Spinal cord (tissue), 10 donors: ENCODE measurements around the gene BPIFB6. TPM values are rescaled to one million over a fixed set of nuclear protein-coding genes. Genes with fewer than 3 reads are reported as not detected.

Experiments used
- DNase-seq, 6 donors: peaks; one replicate each; pipeline versions ENCODE4 v3.0.0 to v3.0.0-alpha.2; 2013 to 2015; ENCODE audit warnings: low spot score in 6 of 6, low read depth in 4 of 6
- H3K27ac ChIP-seq: one replicate; pipeline ENCODE4 v1.5.1; 2013; ENCODE audit warnings: low read depth, low read length, control low read depth
- H3K27me3 ChIP-seq: one replicate; pipeline ENCODE4 v1.6.1; 2013; ENCODE audit warnings: low read length; ENCODE audit not compliant: control insufficient read depth, insufficient read depth
- H3K36me3 ChIP-seq: one replicate; pipeline ENCODE4 v1.6.1; 2013; ENCODE audit warnings: low read length; ENCODE audit not compliant: control insufficient read depth, insufficient read depth
- H3K4me1 ChIP-seq: one replicate; pipeline ENCODE4 v1.6.1; 2013; ENCODE audit warnings: low read length; ENCODE audit not compliant: control insufficient read depth, insufficient read depth
- H3K4me3 ChIP-seq: one replicate; pipeline ENCODE4 v1.5.1; 2013; ENCODE audit warnings: low read depth, low read length, control low read depth
- H3K9me3 ChIP-seq: one replicate; pipeline ENCODE4 v1.6.1; 2013; ENCODE audit warnings: low read length; ENCODE audit not compliant: control insufficient read depth, insufficient read depth
- WGBS: methylation state at CpG from one replicate; pipeline ENCODE4 v1.1.5; 2013; ENCODE audit warnings: missing lambda C conversion rate; ENCODE audit not compliant: insufficient coverage; 5-methylcytosine and 5-hydroxymethylcytosine counted together
- polyA plus RNA-seq, 2 donors: library from polyadenylated mRNA; unstranded; fragments of 120-200 nt; gene quantifications; one replicate each; pipeline ENCODE4 v1.2.1, GENCODE V29; 2013; ENCODE audit not compliant: insufficient read length in 2 of 2
- total RNA-seq, 2 donors: library from RNA; depleted of rRNA in 1 of 2; stranded (reverse); fragments of 120-200 nt in 1 of 2; fragments of >200 nt in 1 of 2; gene quantifications; one replicate each; pipeline versions ENCODE4 v1.2.3 to v1.2.4, GENCODE V29; 2013 to 2014
- donor health status: healthy.

Gene BPIFB6
- total and polyA plus RNA-seq, 4 donors = not detected

- H3K4me3 ChIP-seq = no peak overlapping the region
- no peak for DNase-seq
- no peaks in the 10 kb centered on the region for H3K9me3 ChIP-seq
- H3K27me3 ChIP-seq = no peaks in the 10 kb centered on the region
- H3K4me1 ChIP-seq = peaks cover 28% of the 10 kb centered on the region
- 84% methylated on average over 5 of the region's 7 CpGs for WGBS
- H3K27ac ChIP-seq = no peak overlapping the region
- H3K36me3 ChIP-seq = no peaks in the 10 kb centered on the region
Observed at GRCh38 chr20:33016581-33017109, 14.8 kb upstream of the BPIFB6 start.

- 91% methylated on average over 7 of the region's 7 CpGs for WGBS
- H3K27me3 ChIP-seq = no peaks in the 10 kb centered on the region
- no peaks in the 10 kb centered on the region for H3K9me3 ChIP-seq
- DNase-seq = no peak
- no peak overlapping the region for H3K27ac ChIP-seq
- no peaks in the 10 kb centered on the region for H3K36me3 ChIP-seq
- H3K4me3 ChIP-seq = no peak overlapping the region
- H3K4me1 ChIP-seq = peaks cover 28% of the 10 kb centered on the region
Observed at GRCh38 chr20:33017542-33017941, 13.9 kb upstream of the BPIFB6 start.

GRCh38 chr20:33018169-33018931 lies 13.1 kb upstream of the BPIFB6 start:
- 72% methylated on average over 11 of the region's 14 CpGs for WGBS
- no peaks in the 10 kb centered on the region for H3K9me3 ChIP-seq
- no peaks in the 10 kb centered on the region for H3K27me3 ChIP-seq
- H3K4me1 ChIP-seq = peaks cover 28% of the 10 kb centered on the region
- DNase-seq = no peak
- no peaks in the 10 kb centered on the region for H3K36me3 ChIP-seq
- H3K27ac ChIP-seq = no peak overlapping the region
- H3K4me3 ChIP-seq = no peak overlapping the region

- peak; percentile 2 to 53 (median 16) for DNase-seq
Observed at GRCh38 chr20:33019465-33020277, 11.8 kb upstream of the BPIFB6 start.

GRCh38 chr20:33020278-33021161 lies 10.9 kb upstream of the BPIFB6 start:
- DNase-seq = no peak
- H3K4me3 ChIP-seq = no peak overlapping the region
- H3K4me1 ChIP-seq = peaks cover 20% of the 10 kb centered on the region
- no peaks in the 10 kb centered on the region for H3K36me3 ChIP-seq
- H3K27me3 ChIP-seq = no peaks in the 10 kb centered on the region
- H3K27ac ChIP-seq = no peak overlapping the region
- H3K9me3 ChIP-seq = no peaks in the 10 kb centered on the region
- 92% methylated on average over 17 of the region's 18 CpGs for WGBS

More at GRCh38 chr20:33019465-33020277, 11.8 kb upstream of the BPIFB6 start:
- WGBS = 78% methylated on average over 23 of the region's 23 CpGs
- Histone ChIP-seq H3K9me3 (no peaks in the 10 kb centered on the region), H3K27me3 (no peaks in the 10 kb centered on the region), H3K4me1 (peaks cover 28% of the 10 kb centered on the region), H3K27ac (no peak overlapping the region), H3K4me3 (no peak overlapping the region), H3K36me3 (no peaks in the 10 kb centered on the region)

GRCh38 chr20:33021879-33022278 lies 9.6 kb upstream of the BPIFB6 start:
- Histone ChIP-seq H3K9me3 (no peaks in the 10 kb centered on the region), H3K27ac (no peak overlapping the region), H3K36me3 (no peaks in the 10 kb centered on the region), H3K4me1 (peaks cover 14% of the 10 kb centered on the region), H3K27me3 (no peaks in the 10 kb centered on the region), H3K4me3 (no peak overlapping the region)
- no peak for DNase-seq
- WGBS = 83% methylated on average over 1 of the region's 3 CpGs

GRCh38 chr20:33022289-33022688 lies 9.2 kb upstream of the BPIFB6 start:
- Histone ChIP-seq H3K4me1 (peaks cover 14% of the 10 kb centered on the region), H3K36me3 (no peaks in the 10 kb centered on the region), H3K27me3 (no peaks in the 10 kb centered on the region), H3K27ac (no peak overlapping the region), H3K9me3 (no peaks in the 10 kb centered on the region), H3K4me3 (no peak overlapping the region)
- 73% methylated on average over 3 of the region's 4 CpGs for WGBS
- DNase-seq = no peak

- DNase-seq = no peak
- 87% methylated on average over 5 of the region's 7 CpGs for WGBS
- H3K27ac ChIP-seq = no peak overlapping the region
- no peaks in the 10 kb centered on the region for H3K27me3 ChIP-seq
- no peak overlapping the region for H3K4me3 ChIP-seq
- no peaks in the 10 kb centered on the region for H3K9me3 ChIP-seq
- H3K36me3 ChIP-seq = no peaks in the 10 kb centered on the region
- peaks cover 14% of the 10 kb centered on the region for H3K4me1 ChIP-seq
Observed at GRCh38 chr20:33022694-33023438, 8.6 kb upstream of the BPIFB6 start.
